Neural cell (in vitro differentiated cells): ENCODE data around the gene ZNF322.

Experiments
- CTCF ChIP-seq: fragments of 450-650 bp; IDR thresholded peaks from 2 replicates; pipeline ENCODE4 v1.5.1; 2014; ENCODE audit warnings: antibody characterized with exemption, mild to moderate bottlenecking, moderate library complexity; ENCODE audit not compliant: poor library complexity, severe bottlenecking
- EP300 ChIP-seq: fragments of 450-650 bp; conservative IDR thresholded peaks from 2 replicates; pipeline ENCODE4 v1.6.1; 2014; ENCODE audit warnings: antibody characterized with exemption, mild to moderate bottlenecking, moderate library complexity; ENCODE audit not compliant: poor library complexity, severe bottlenecking
- EZH2 ChIP-seq: fragments of 200-600, 300-800 bp; shearing (Covaris generic), sonication (generic); IDR thresholded peaks from 2 replicates; pipeline ENCODE4 v1.6.1; 2014; ENCODE audit warnings: antibody characterized with exemption, low read length, borderline replicate concordance, mild to moderate bottlenecking; ENCODE audit not compliant: insufficient read depth, poor library complexity, severe bottlenecking
- POLR2AphosphoS5 ChIP-seq: IDR thresholded peaks from 2 replicates; pipeline ENCODE4 v1.6.1; 2012
- TAF1 ChIP-seq: IDR thresholded peaks from 2 replicates; pipeline ENCODE4 v1.6.1; 2012; ENCODE audit warnings: low read depth

GRCh38 chr6:26613201-26613600, 46.3 kb downstream of the ZNF322 start:
- TF ChIP-seq CTCF, result no peak
- TF ChIP-seq EZH2, result no peak
- no peak for TF ChIP-seq TAF1
- no peak for TF ChIP-seq POLR2AphosphoS5
- no peak for TF ChIP-seq EP300
